GM12864 (cell line): ENCODE results near the gene GAK.
A peak's percentile ranks its signal among the peaks of the same experiment; 100 is the strongest.

Source experiments
- DNase-seq: peaks from one replicate; pipeline ENCODE4 v3.0.0-alpha.2; 2011; ENCODE audit warnings: low read depth
- H3K4me3 ChIP-seq: 2 replicates; pipeline ENCODE4 v1.5.1; 2011; ENCODE audit warnings: mild to moderate bottlenecking, low read depth, low read length, control low read depth
- TF ChIP-seq, protein P1 (sequence below): IDR thresholded peaks from 2 replicates; pipeline ENCODE4 v1.5.1; 2011; ENCODE audit warnings: low read depth, mild to moderate bottlenecking, moderate library complexity, low read length, control low read depth, inconsistent platforms; ENCODE audit errors: missing control alignments

Gene GAK

DNA sequence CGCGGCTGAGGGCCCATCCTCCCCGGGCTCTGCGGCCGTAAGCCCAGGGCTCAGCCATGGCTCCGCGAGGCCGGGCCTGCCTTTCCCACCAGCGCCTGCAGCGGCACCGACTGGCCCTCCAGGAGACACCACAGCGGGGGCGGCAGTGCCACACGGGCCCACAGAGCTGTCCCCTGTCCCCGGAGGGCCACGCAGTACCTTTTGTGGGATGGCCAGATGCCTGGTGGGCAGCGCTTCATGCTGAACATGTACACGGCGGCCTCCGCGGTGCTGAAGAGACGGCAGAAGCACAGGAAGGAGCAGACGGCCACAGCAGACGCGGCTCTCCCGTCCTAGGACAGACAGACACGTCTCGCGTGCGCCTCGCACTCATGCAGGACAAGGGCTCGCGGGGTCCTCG, 50.4 kb downstream of the GAK start:
- TF ChIP-seq, protein P1, sequence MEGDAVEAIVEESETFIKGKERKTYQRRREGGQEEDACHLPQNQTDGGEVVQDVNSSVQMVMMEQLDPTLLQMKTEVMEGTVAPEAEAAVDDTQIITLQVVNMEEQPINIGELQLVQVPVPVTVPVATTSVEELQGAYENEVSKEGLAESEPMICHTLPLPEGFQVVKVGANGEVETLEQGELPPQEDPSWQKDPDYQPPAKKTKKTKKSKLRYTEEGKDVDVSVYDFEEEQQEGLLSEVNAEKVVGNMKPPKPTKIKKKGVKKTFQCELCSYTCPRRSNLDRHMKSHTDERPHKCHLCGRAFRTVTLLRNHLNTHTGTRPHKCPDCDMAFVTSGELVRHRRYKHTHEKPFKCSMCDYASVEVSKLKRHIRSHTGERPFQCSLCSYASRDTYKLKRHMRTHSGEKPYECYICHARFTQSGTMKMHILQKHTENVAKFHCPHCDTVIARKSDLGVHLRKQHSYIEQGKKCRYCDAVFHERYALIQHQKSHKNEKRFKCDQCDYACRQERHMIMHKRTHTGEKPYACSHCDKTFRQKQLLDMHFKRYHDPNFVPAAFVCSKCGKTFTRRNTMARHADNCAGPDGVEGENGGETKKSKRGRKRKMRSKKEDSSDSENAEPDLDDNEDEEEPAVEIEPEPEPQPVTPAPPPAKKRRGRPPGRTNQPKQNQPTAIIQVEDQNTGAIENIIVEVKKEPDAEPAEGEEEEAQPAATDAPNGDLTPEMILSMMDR: no peak
- no peak for DNase-seq
- H3K4me3 ChIP-seq: no peak overlapping the region

DNA sequence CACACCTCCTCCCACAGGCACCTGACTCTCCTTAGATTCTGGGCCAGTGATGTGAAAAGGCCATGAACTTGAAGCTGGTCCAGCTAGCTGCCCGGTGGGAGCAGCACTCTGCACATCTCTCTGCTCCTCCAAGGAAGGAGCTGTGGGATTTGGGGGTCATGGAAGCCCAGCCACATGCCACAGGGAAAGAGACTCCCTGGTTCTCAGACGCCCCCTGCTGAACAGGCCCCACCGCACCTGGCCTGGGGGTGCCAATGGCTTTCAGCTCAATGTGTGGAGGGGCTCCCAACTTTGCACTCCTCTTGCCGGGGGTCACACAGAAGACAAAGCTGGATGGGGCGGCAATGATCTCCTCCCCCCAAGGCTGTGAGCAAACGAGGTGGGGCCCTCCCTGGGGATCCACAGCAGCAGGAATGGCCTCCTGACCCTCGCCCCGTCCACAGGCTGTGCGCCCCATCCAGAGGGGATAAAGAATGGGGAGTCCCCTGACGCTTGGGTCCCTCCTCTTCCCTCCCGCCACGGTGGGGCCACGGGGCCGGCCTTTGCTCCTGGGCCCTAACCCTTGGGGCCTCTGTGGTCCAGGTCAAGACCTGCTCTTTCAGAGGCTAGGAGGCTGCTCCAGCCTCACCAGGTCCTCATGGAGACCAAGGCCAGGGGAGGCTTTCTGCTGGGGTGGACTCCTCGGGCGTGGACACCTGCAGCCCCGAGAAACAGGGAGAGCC, 51.3 kb downstream of the GAK start:
- H3K4me3 ChIP-seq: no peak overlapping the region
- no peak for DNase-seq
- TF ChIP-seq, protein P1: no peak

DNA sequence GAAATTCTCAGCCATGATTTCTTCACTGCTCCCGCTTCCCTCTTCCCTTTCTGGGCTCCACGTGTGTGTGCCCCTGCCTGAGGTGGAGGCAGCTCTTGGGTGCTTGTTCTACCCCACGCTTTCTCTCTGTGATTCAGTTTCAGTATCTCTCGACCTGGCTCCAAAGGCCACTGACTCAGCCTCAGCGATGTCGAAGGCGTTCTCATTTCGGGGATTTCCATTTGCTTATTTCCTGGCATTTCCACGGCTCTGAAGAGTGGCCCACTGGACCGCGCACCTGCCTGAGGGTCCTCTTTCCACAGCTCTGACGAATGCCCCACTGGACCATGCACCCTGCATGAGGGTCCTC, 52.4 kb downstream of the GAK start:
- no peak overlapping the region for H3K4me3 ChIP-seq
- peak; percentile 19 for DNase-seq
- TF ChIP-seq, protein P1: no peak

DNA sequence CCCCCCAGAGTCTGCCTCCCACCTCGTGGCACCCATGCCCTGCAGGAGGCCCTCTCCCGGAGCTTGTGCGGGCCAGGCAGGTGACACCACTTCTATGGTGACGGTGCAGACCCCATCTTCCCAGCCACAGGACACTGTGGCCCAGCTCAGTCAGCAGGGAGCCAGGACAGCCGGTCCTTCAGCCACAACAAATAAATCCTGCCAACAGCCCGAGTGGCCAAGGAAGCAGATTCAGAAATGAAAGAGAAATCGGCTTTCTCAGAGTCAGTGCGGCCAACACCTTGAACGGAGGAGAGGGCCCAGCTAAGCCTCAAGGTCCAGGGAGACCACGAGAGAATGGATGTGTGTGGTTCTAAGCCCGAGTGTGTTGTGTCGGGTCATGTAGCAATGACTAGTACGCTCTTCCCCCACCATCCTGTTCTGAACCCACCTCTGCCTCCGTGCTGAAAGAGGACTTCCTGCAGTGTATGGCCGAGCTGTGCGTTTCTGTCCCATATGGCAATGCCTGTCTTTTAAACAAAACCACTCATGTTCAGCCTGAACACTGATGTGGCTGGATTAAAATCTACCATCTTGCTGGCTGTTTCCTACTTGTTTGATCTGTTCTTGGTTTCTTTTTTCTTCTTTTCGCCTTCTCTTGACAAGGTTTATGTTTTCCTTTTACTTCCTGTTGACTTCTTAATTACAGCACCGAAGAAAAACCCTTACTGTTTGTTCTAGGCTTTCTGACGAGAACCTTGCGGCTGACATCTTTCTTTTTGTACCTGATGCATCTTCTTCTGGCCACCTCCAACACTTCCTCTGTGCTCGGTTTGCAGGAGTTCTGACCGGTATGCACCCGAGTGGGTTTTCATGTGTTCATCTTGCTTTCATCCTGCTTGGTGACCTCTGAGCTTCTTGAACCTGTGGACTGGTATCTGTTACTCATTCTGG, 53.1 kb downstream of the GAK start:
- no peak overlapping the region for H3K4me3 ChIP-seq
- TF ChIP-seq, protein P1: no peak
- no peak for DNase-seq

DNA sequence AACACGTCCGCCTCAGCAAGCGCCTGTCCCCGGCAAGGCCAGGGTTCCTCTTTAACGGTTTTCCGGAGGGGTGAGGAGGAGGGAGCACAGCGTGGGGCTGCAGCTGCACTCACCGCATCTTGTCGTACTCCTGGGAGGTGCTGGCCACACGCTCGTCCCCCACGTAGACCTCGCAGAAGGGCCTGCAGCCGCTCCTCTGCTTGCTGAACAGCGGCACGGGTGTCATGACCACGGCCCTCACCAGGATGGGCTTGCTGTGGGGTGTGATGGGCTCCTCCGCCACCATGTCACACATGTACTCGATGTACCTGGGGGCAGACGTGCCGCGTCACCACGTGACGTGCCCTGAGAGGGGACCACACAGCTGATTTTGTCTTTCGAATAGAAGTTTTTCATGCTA, 54.6 kb downstream of the GAK start:
- TF ChIP-seq, protein P1: no peak
- no peak for DNase-seq
- no peak overlapping the region for H3K4me3 ChIP-seq

DNA sequence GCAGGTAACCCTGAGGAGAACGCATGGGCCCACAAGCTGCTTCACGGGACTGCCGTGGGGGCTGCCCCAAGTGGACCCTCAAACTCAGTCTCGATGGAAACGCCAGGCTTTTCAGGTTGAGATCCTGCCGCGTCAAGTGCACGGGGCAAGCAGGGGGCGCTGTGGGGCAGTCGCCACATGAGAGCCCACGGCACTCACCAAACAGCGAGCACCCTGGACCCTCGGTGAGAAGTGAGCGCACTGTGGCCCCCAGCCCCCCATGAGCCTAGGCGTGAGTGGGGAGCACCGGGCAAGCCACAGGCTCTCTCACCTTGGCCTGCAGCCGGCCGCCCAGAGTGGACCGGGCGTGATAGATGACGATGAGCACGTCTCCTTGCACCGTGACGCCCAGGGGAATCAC, 55.3 kb downstream of the GAK start:
- no peak for DNase-seq
- TF ChIP-seq, protein P1: peak; percentile 22
- no peak overlapping the region for H3K4me3 ChIP-seq
